Right lobe of liver (tissue), 6 donors: Measurements from ENCODE around the gene SLC25A14. TPM values are rescaled to one million over a fixed set of nuclear protein-coding genes. Genes with fewer than 3 reads are reported as not detected.
"Not testable (repeated sequence)": the region's sequence is repeated elsewhere in the genome, so short reads cannot be mapped to it uniquely, and the experiment has no call there.

Experiments used
- ATAC-seq, 4 donors: fragments of 200-7000 bp; cut with Tn5 transposase; one replicate each; pipeline ENCODE4 v1.9.1; 2020; ENCODE audit warnings: mild to moderate bottlenecking in 4 of 4, moderate library complexity in 4 of 4
- DNase-seq, 3 donors: peaks; one replicate each; pipeline ENCODE4 v3.0.0-alpha.2; 2020
- H3K27ac ChIP-seq, 3 donors: fragments of 200-600 bp; one replicate each; pipeline ENCODE4 v1.8.0; 2022
- H3K27me3 ChIP-seq, 2 donors: fragments of 200-600 bp; one replicate each; pipeline ENCODE4 v1.8.0; 2022
- H3K36me3 ChIP-seq, 4 donors: fragments of 200-600 bp; sonication (generic) in 1 of 4; one replicate each; pipeline versions ENCODE4 v1.5.1 to v1.8.0; 2017 to 2022; ENCODE audit warnings: control low read depth in 1 of 4
- H3K4me1 ChIP-seq, 4 donors: fragments of 200-600 bp; sonication (generic) in 1 of 4; one replicate each; pipeline versions ENCODE4 v1.5.1 to v1.8.0; 2017 to 2022; ENCODE audit warnings: control low read depth in 1 of 4
- H3K4me3 ChIP-seq, 3 donors: fragments of 200-600 bp; one replicate each; pipeline ENCODE4 v1.8.0; 2022
- H3K9me3 ChIP-seq, 4 donors: fragments of 200-600 bp; sonication (generic) in 1 of 4; one replicate each; pipeline versions ENCODE4 v1.5.1 to v1.8.0; 2017 to 2022; ENCODE audit warnings: control low read depth in 1 of 4
- CTCF ChIP-seq, 4 donors: fragments of 200-600 bp in 3 of 4; fragments of 450-650 bp in 1 of 4; IDR thresholded peaks; one replicate each; pipeline versions ENCODE4 v1.5.1 to v1.8.0; 2016 to 2022; ENCODE audit warnings: antibody characterized with exemption in 4 of 4, mild to moderate bottlenecking in 2 of 4
- POLR2A ChIP-seq: fragments of 450-650 bp; IDR thresholded peaks from one replicate; pipeline ENCODE4 v1.6.1; 2017; ENCODE audit warnings: antibody characterized with exemption, mild to moderate bottlenecking
- WGBS: methylation state at CpG from one replicate; pipeline ENCODE4 v1.1.6; 2018; ENCODE audit warnings: low coverage, low lambda C conversion rate; ENCODE audit not compliant: insufficient coverage; ENCODE audit errors: missing lambda C conversion rate; 5-methylcytosine and 5-hydroxymethylcytosine counted together
- intact Hi-C, 2 donors: fragments of 100-400 bp; cut with DNase I; formaldehyde crosslinking; loops; one replicate each; pipeline versions ENCODE4 v1.11.2 to v1.14.1; 2022
- total RNA-seq, 6 experiments: library from RNA; depleted of rRNA in 2 of 6; stranded (reverse); fragments of >200 nt in 2 of 6; fragmentation: NEBNext Ultra II Directional in 3 of 6; extraction: Animal tissue kit (Norgen Biotek cat#: 25700) in 3 of 6; gene quantifications; one replicate each; pipeline versions ENCODE4 v1.1.0 to v1.2.4, GENCODE V29; 2016 to 2023
- donor health status: DM: no; HTN: yes; CAD: no.
- donor health status: DM: no; HTN: no; CAD: no.
- donor health status: DM: no; HTN: no; CAD: no.
- donor health status: DM: no; HTN: yes; CAD: no.
- donor health status: DM: no; HTN: yes; CAD: no.

SLC25A14 gene
- total RNA-seq, 6 experiments from 2014 or later = 3.1 to 9.9 (median 3.7) TPM

GRCh38 chrX:130351567-130351966, 11.8 kb downstream of the SLC25A14 start:
- Histone ChIP-seq H3K27me3 (no peaks in the 10 kb centered on the region), H3K27ac (no peak overlapping the region), H3K4me3 (no peak overlapping the region), H3K36me3 (peaks cover 0 to 3% (median 0%) of the 10 kb centered on the region in 4 donors), H3K9me3 (no peaks in the 10 kb centered on the region), H3K4me1 (no peaks in the 10 kb centered on the region)
- no peak for TF ChIP-seq POLR2A
- TF ChIP-seq CTCF (IDR thresholded peaks at IDR 0.05) = no peak
- intact Hi-C loops = no loop called here
- 66% methylated on average over 3 of the region's 3 CpGs for WGBS
- DNase-seq (no peak), ATAC-seq (no peak)

GRCh38 chrX:130352050-130352449, 12.3 kb downstream of the SLC25A14 start:
- H3K36me3 ChIP-seq, intact Hi-C loops, H3K9me3 ChIP-seq, DNase-seq, H3K4me1 ChIP-seq, H3K4me3 ChIP-seq, ATAC-seq, H3K27ac ChIP-seq, H3K27me3 ChIP-seq: not testable (repeated sequence)
- WGBS = 54% methylated on average over 1 of the region's 1 CpG

- no peaks in the 10 kb centered on the region for H3K9me3 ChIP-seq
- ATAC-seq = no peak
- H3K27ac ChIP-seq = no peak overlapping the region
- no peaks in the 10 kb centered on the region for H3K36me3 ChIP-seq
- no peaks in the 10 kb centered on the region for H3K4me1 ChIP-seq
- intact Hi-C loops = no loop called here
- H3K4me3 ChIP-seq = no peak overlapping the region
- no peak for DNase-seq
- H3K27me3 ChIP-seq = no peaks in the 10 kb centered on the region
- TF ChIP-seq CTCF (IDR thresholded peaks at IDR 0.05) = no peak
- no peak for TF ChIP-seq POLR2A
Measured at GRCh38 chrX:130376077-130376476, 36.4 kb downstream of the SLC25A14 start.

- Histone ChIP-seq H3K27me3 (no peaks in the 10 kb centered on the region), H3K36me3 (no peaks in the 10 kb centered on the region), H3K4me1 (no peaks in the 10 kb centered on the region), H3K9me3 (no peaks in the 10 kb centered on the region), H3K4me3 (no peak overlapping the region), H3K27ac (no peak overlapping the region)
- no peak for ATAC-seq
- intact Hi-C loops = no loop called here
- TF ChIP-seq POLR2A = no peak
- TF ChIP-seq CTCF (IDR thresholded peaks at IDR 0.05) = no peak
- DNase-seq = no peak
- 42% methylated on average over 5 of the region's 5 CpGs for WGBS
Measured at GRCh38 chrX:130378024-130378669, 38.4 kb downstream of the SLC25A14 start.

- WGBS = no CpG with 5 or more reads among the region's 4 CpGs
- ATAC-seq (no peak), DNase-seq (peak in 1 of 3 donors; percentile 20)
- Histone ChIP-seq H3K4me3 (no peak within 1 kb of the TSS), H3K36me3 (no peaks in the 10 kb centered on the region), H3K27me3 (no peaks in the 10 kb centered on the region), H3K4me1 (no peaks in the 10 kb centered on the region), H3K9me3 (no peaks in the 10 kb centered on the region), H3K27ac (no peak within 1 kb of the TSS)
- TF ChIP-seq POLR2A (no peak), CTCF (IDR thresholded peaks at IDR 0.05) (no peak)
- intact Hi-C loops = no loop called here
Measured at GRCh38 chrX:130385520-130385919, 45.8 kb downstream of the SLC25A14 start, which contains the start of gene GPR119. GPR119 (minus strand) TSS chrX:130385674; CDS start chrX:130385447, 227 bp downstream.
